ENCODE measurements around the gene C9orf78.

DNA sequence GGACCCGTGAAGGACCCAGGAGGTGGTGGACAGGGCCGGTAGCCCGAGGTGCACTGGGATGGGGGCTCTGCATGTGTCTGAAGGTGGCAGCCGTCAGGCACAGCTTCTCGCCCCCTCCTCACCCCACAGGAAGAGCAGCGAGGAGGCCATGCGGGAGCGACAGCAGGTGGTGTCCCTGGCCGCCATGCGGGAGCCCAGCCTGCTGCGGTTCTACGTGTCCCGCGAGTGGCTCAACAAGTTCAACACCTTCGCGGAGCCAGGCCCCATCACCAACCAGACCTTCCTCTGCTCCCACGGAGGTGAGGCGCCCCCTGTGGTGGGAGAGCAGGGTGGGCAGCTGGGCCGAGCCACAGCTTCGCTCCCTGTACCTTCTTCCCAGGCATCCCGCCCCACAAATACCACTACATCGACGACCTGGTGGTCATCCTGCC is 40.1 kb upstream of the C9orf78 start:
- TF ChIP-seq, protein P1, sequence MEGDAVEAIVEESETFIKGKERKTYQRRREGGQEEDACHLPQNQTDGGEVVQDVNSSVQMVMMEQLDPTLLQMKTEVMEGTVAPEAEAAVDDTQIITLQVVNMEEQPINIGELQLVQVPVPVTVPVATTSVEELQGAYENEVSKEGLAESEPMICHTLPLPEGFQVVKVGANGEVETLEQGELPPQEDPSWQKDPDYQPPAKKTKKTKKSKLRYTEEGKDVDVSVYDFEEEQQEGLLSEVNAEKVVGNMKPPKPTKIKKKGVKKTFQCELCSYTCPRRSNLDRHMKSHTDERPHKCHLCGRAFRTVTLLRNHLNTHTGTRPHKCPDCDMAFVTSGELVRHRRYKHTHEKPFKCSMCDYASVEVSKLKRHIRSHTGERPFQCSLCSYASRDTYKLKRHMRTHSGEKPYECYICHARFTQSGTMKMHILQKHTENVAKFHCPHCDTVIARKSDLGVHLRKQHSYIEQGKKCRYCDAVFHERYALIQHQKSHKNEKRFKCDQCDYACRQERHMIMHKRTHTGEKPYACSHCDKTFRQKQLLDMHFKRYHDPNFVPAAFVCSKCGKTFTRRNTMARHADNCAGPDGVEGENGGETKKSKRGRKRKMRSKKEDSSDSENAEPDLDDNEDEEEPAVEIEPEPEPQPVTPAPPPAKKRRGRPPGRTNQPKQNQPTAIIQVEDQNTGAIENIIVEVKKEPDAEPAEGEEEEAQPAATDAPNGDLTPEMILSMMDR (IDR thresholded peaks at IDR 0.05), result no peak
- TF ChIP-seq POLR2A (IDR thresholded peaks at IDR 0.05), result no peak
